Measurements from ENCODE around the gene ADAMTS1. TPM values are rescaled to one million over a fixed set of nuclear protein-coding genes. Genes with fewer than 3 reads are reported as not detected.
A peak's percentile ranks its signal among the peaks of the same experiment; 100 is the strongest.

The ADAMTS1 gene
- total RNA-seq, 6 experiments from 2014 or later, result 2.7 to 38.1 (median 9.6) TPM

DNA sequence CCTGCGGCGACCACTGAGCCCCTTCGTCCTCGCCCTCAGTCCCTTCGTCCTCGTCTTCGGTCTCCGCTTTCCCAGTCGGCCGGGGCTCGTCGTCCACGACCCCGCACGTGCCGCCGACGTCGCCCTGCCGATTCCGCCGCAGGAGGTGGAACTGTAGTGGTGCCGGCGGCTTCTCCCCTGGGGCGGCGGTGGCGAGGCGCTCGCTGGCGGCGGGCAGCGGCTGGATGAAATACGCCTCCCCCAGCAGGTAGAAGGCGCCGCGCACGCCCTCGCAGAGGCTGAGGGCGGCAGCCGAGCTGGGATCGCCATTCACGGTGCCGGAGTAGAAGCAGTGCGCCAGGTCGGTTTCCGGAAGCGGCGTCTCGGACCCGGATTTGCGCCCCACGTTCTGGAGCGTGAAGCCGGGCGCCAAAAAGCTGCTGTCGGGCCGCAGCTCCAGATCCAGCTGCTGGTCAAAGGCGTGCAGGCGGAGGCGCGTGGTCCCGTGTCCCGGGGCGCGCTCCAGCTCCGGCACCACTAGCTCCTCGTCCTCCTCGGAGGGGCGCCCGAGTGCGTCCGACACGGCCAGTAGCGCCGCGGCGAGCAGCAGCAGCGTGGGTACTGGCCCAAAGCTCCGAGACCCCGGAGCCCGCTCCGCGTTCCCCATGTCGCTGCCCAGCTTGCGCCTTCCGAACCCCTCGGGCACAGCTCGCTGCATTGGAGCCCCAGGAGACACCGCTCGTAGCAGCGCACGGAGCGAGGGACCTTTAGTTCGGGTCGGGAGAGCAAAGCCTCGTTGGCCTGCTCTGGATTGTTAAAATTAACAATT is 747 bp downstream of the ADAMTS1 start:
- DNase-seq (peak; percentile 51 to 77 (median 58)), ATAC-seq (peak; percentile 16 to 51 (median 46))
- Histone ChIP-seq H3K4me3 (peak overlapping the region; percentile 61 to 67 (median 62)), H3K4me1 (peaks cover 0 to 4% (median 0%) of the 10 kb centered on the region in 4 donors), H3K27ac (peak overlapping the region; percentile 74 to 79 (median 78)), H3K27me3 (no peaks in the 10 kb centered on the region), H3K36me3 (peaks cover 0 to 24% (median 5%) of the 10 kb centered on the region in 4 donors), H3K9me3 (no peaks in the 10 kb centered on the region)
- 1% methylated on average over 15 of the region's 96 CpGs for WGBS (ENCODE audit: insufficient coverage, low coverage, low lambda C conversion rate, missing lambda C conversion rate)
- intact Hi-C loops (cut with DNase I), result no loop called here
- TF ChIP-seq POLR2A (IDR thresholded peaks at IDR 0.05), result no peak
- TF ChIP-seq, protein P1, sequence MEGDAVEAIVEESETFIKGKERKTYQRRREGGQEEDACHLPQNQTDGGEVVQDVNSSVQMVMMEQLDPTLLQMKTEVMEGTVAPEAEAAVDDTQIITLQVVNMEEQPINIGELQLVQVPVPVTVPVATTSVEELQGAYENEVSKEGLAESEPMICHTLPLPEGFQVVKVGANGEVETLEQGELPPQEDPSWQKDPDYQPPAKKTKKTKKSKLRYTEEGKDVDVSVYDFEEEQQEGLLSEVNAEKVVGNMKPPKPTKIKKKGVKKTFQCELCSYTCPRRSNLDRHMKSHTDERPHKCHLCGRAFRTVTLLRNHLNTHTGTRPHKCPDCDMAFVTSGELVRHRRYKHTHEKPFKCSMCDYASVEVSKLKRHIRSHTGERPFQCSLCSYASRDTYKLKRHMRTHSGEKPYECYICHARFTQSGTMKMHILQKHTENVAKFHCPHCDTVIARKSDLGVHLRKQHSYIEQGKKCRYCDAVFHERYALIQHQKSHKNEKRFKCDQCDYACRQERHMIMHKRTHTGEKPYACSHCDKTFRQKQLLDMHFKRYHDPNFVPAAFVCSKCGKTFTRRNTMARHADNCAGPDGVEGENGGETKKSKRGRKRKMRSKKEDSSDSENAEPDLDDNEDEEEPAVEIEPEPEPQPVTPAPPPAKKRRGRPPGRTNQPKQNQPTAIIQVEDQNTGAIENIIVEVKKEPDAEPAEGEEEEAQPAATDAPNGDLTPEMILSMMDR (IDR thresholded peaks at IDR 0.05), result peak in 1 of 4 donors; percentile 14

DNA sequence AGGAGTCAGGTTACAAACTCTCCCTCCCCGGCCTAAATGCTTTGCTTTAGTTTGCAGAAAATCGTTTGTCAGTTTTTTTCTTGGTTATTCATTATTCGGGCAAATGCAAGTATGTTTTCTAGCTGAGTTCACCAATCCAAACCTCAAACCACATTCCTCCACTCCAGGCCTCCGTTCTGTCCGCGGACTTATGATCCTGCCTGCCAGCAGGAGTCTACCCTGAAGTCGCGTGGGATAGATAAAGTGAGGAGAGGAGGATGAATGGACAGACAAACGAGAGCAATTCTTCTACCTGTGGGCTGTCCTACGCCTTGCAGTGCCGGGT is 1.3 kb downstream of the ADAMTS1 start:
- peak in 1 of 4 donors; percentile 2 for ATAC-seq

DNA sequence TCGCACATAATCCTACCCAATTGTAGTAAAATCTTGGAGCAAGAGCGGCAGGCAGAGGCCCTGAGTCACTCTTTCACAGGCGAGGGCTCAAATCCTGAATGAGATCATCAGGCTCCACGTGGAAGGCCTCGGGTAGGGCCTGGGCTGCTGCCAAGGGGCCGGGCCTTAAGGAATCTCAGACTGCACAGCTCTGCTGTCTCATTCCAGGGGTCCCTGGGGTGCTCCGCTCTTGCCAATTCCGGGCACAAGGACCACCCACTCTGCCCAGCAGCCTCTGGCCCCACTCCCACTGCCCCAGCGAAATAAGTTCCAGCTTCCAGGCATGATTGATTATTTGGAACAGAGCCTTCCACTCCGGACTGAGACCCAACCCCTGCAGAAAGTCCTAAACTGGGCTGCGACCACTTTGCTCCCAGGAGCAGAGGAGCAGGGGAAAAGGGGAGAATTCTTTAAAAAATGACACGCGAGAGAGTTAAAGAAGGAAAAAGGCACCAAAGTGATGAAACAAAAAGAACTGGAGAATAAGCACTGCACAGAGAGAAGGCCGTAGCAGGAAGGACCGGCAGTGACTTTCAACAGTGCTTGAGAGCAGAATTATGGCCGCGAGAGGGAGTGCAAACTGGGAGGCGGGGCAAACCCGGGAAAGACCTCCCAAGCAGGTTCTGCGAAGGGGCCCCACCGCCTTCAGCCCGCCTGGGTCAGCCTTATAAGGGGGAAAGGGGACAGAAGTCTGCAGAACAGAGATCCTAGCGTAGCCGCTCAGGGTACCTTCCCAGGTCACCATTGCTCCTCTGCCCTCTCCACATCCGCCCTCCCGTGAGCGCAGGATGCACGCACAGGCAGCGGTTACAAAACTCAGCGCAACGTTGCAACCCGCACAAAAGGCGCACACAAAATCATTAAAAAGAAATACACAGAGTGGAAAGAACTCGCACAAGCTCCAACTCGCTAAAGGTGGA is 2.0 kb downstream of the ADAMTS1 start:
- peaks cover 0 to 4% (median 0%) of the 10 kb centered on the region in 4 donors for H3K4me1 ChIP-seq

More for the DNA sequence above, 1.3 kb downstream of the ADAMTS1 start:
- Histone ChIP-seq H3K27me3 (no peaks in the 10 kb centered on the region), H3K9me3 (no peaks in the 10 kb centered on the region), H3K36me3 (peaks cover 0 to 30% (median 9%) of the 10 kb centered on the region in 4 donors), H3K4me3 (peak overlapping the region; percentile 61 to 67 (median 62)), H3K4me1 (peaks cover 0 to 4% (median 0%) of the 10 kb centered on the region in 4 donors), H3K27ac (peak overlapping the region; percentile 74 to 79 (median 78))
- intact Hi-C loops (cut with DNase I), result no loop called here
- DNase-seq, result no peak
- TF ChIP-seq, protein P1 (IDR thresholded peaks at IDR 0.05), result no peak
- TF ChIP-seq POLR2A (IDR thresholded peaks at IDR 0.05), result no peak
- 0% methylated on average over 11 of the region's 11 CpGs for WGBS (ENCODE audit: insufficient coverage, low coverage, low lambda C conversion rate, missing lambda C conversion rate)

GRCh38 chr21:26842300-26842699 is 2.9 kb downstream of the ADAMTS1 start:
- DNase-seq (no peak), ATAC-seq (no peak)
- H3K4me3 ChIP-seq, result peak overlapping the region; percentile 61 to 67 (median 62)
- TF ChIP-seq, protein P1 (IDR thresholded peaks at IDR 0.05), result no peak
- no peak for TF ChIP-seq POLR2A (IDR thresholded peaks at IDR 0.05)
- H3K27me3 ChIP-seq, result no peaks in the 10 kb centered on the region
- peaks cover 0 to 4% (median 0%) of the 10 kb centered on the region in 4 donors for H3K4me1 ChIP-seq
- no peaks in the 10 kb centered on the region for H3K9me3 ChIP-seq
- peak overlapping the region in 2 of 3 donors; percentile 74 to 79 for H3K27ac ChIP-seq
- H3K36me3 ChIP-seq, result peaks cover 0 to 45% (median 11%) of the 10 kb centered on the region in 4 donors
- intact Hi-C loops (cut with DNase I), result no loop called here
- WGBS (ENCODE audit: insufficient coverage, low coverage, low lambda C conversion rate, missing lambda C conversion rate), result 76% methylated on average over 9 of the region's 11 CpGs

More for the DNA sequence above, 2.0 kb downstream of the ADAMTS1 start:
- H3K9me3 ChIP-seq, result no peaks in the 10 kb centered on the region
- intact Hi-C loops (cut with DNase I), result no loop called here
- H3K27ac ChIP-seq, result peak overlapping the region; percentile 74 to 79 (median 78)
- H3K27me3 ChIP-seq, result no peaks in the 10 kb centered on the region
- TF ChIP-seq, protein P1 (IDR thresholded peaks at IDR 0.05), result no peak
- TF ChIP-seq POLR2A (IDR thresholded peaks at IDR 0.05), result peak; percentile 48
- 3% methylated on average over 33 of the region's 35 CpGs for WGBS (ENCODE audit: insufficient coverage, low coverage, low lambda C conversion rate, missing lambda C conversion rate)
- H3K4me3 ChIP-seq, result peak overlapping the region; percentile 61 to 67 (median 62)
- DNase-seq (peak; percentile 80 to 87 (median 81)), ATAC-seq (peak; percentile 61 to 68 (median 62))
- H3K36me3 ChIP-seq, result peaks cover 0 to 37% (median 9%) of the 10 kb centered on the region in 4 donors

All from right lobe of liver (tissue), 6 donors.